Epithelial cell of esophagus (primary cell): Measurements from ENCODE around the gene ELFN1.

Source experiments
- DNase-seq: peaks from one replicate; pipeline ENCODE4 v3.0.0; 2010; ENCODE audit warnings: low read depth
- H3K4me3 ChIP-seq: 2 replicates; pipeline ENCODE4 v1.5.1; 2011; ENCODE audit warnings: mild to moderate bottlenecking, low read length, control low read depth
- CTCF ChIP-seq: IDR thresholded peaks from 2 replicates; pipeline ENCODE4 v1.5.1; 2011; ENCODE audit warnings: low read depth, mild to moderate bottlenecking, low read length, control low read depth, inconsistent platforms; ENCODE audit not compliant: insufficient read depth; ENCODE audit errors: missing control alignments

Gene ELFN1

GRCh38 chr7:1727079-1727478, 57.0 kb downstream of the ELFN1 start:
- no peak overlapping the region for H3K4me3 ChIP-seq
- no peak for DNase-seq
- TF ChIP-seq CTCF = no peak

GRCh38 chr7:1727812-1728570, 57.9 kb downstream of the ELFN1 start:
- H3K4me3 ChIP-seq = no peak overlapping the region
- no peak for TF ChIP-seq CTCF
- no peak for DNase-seq

GRCh38 chr7:1729183-1729582, 59.1 kb downstream of the ELFN1 start:
- no peak overlapping the region for H3K4me3 ChIP-seq
- TF ChIP-seq CTCF = no peak
- DNase-seq = no peak

- no peak overlapping the region for H3K4me3 ChIP-seq
- TF ChIP-seq CTCF = no peak
- no peak for DNase-seq
These were observed 59.7 kb downstream of the ELFN1 start for GRCh38 chr7:1729773-1730172.

- no peak for DNase-seq
- H3K4me3 ChIP-seq = no peak overlapping the region
- no peak for TF ChIP-seq CTCF
These were observed 62.0 kb downstream of the ELFN1 start for GRCh38 chr7:1732072-1732471.

- DNase-seq = no peak
- no peak overlapping the region for H3K4me3 ChIP-seq
- TF ChIP-seq CTCF = no peak
These were observed 62.6 kb downstream of the ELFN1 start for GRCh38 chr7:1732645-1733044.

- no peak overlapping the region for H3K4me3 ChIP-seq
- DNase-seq = no peak
- no peak for TF ChIP-seq CTCF
These were observed 63.3 kb downstream of the ELFN1 start for GRCh38 chr7:1733206-1733907.
